Caki2 (cell line): Measurements from ENCODE around the gene MKRN2. TPM values are rescaled to one million over a fixed set of nuclear protein-coding genes. Genes with fewer than 3 reads are reported as not detected.
"Not testable (repeated sequence)": the region's sequence is repeated elsewhere in the genome, so short reads cannot be mapped to it uniquely, and the experiment has no call there.

ENCODE experiments used
- DNase-seq: peaks from one replicate; pipeline ENCODE4 v3.0.0-alpha.2; 2015; ENCODE audit warnings: low read depth
- in situ Hi-C: cut with HindIII; loops from 2 replicates; pipeline ENCODE4 v1.10.0; 2016; ENCODE audit warnings: low sequenced_read_pairs, low pct_unique_long_range_greater_than_20kb, mixed read lengths
- total RNA-seq: library from RNA; depleted of rRNA; stranded (reverse); fragments of >200 nt; shearing (Covaris generic); gene quantifications from 2 replicates; pipeline ENCODE4 v1.2.3, GENCODE V29; 2014; ENCODE audit warnings: low replicate concordance; rRNA removed

The MKRN2 gene
- 20.3 and 22.3 TPM in 2 replicates for total RNA-seq

GRCh38 chr3:12556690-12557472 is at the start of gene MKRN2:
TSS of gene MKRN2 (plus strand) at chr3:12557087. CDS start at chr3:12557151, 64 bp downstream.
- in situ Hi-C loops, result no loop called here

GRCh38 chr3:12507591-12508281 is 49.2 kb upstream of the MKRN2 start:
- in situ Hi-C loops, result no loop called here
- no peak for DNase-seq

More at GRCh38 chr3:12556690-12557472, at the start of gene MKRN2:
- peak; percentile 83 for DNase-seq

- no peak for DNase-seq
- in situ Hi-C loops, result no loop called here
Observed at GRCh38 chr3:12508291-12508700, 48.6 kb upstream of the MKRN2 start.

GRCh38 chr3:12509466-12509865 is 47.4 kb upstream of the MKRN2 start:
- in situ Hi-C loops, result no loop called here
- DNase-seq, result no peak

- no peak for DNase-seq
- in situ Hi-C loops, result no loop called here
Observed at GRCh38 chr3:12512534-12513118, 44.3 kb upstream of the MKRN2 start.

GRCh38 chr3:12513694-12514446 is 43.0 kb upstream of the MKRN2 start:
- DNase-seq, result no peak
- in situ Hi-C loops, result no loop called here

- in situ Hi-C loops, result no loop called here
- no peak for DNase-seq
Observed at GRCh38 chr3:12515631-12516030, 41.3 kb upstream of the MKRN2 start.

- in situ Hi-C loops, result no loop called here
- DNase-seq, result no peak
Observed at GRCh38 chr3:12516873-12517272, 40.0 kb upstream of the MKRN2 start.

GRCh38 chr3:12518261-12519028 is 38.4 kb upstream of the MKRN2 start:
- in situ Hi-C loops, result no loop called here
- DNase-seq, result no peak

GRCh38 chr3:12521010-12521409 is 35.9 kb upstream of the MKRN2 start:
- in situ Hi-C loops, result no loop called here
- no peak for DNase-seq

GRCh38 chr3:12522721-12523120 is 34.2 kb upstream of the MKRN2 start:
- no peak for DNase-seq
- in situ Hi-C loops, result no loop called here

GRCh38 chr3:12527757-12528143 is 29.1 kb upstream of the MKRN2 start:
- in situ Hi-C loops, result no loop called here

GRCh38 chr3:12532182-12532581 is 24.7 kb upstream of the MKRN2 start:
- no peak for DNase-seq
- in situ Hi-C loops, result no loop called here

More at GRCh38 chr3:12527757-12528143, 29.1 kb upstream of the MKRN2 start:
- DNase-seq, result no peak

GRCh38 chr3:12536423-12536822 is 20.5 kb upstream of the MKRN2 start:
- in situ Hi-C loops, result no loop called here
- DNase-seq, result no peak

- DNase-seq, result no peak
- in situ Hi-C loops, result no loop called here
Observed at GRCh38 chr3:12541625-12542024, 15.3 kb upstream of the MKRN2 start.

- DNase-seq, in situ Hi-C loops: not testable (repeated sequence)
Observed at GRCh38 chr3:12543497-12543896, 13.4 kb upstream of the MKRN2 start.

GRCh38 chr3:12544652-12545472 is 12.0 kb upstream of the MKRN2 start:
- in situ Hi-C loops, result no loop called here
- no peak for DNase-seq
